Hematopoietic multipotent progenitor cell treated with erythropoietin and hydrocortisone succinate and interleukin-3 and kit ligand, for 17 days (in vitro differentiated cells): ENCODE data around the gene C1R.
A peak's percentile ranks its signal among the peaks of the same experiment; 100 is the strongest.

Experiments
- DNase-seq: peaks from one replicate; pipeline ENCODE4 v3.0.0-alpha.2; 2015; ENCODE audit warnings: low spot score

The C1R gene

GRCh38 chr12:7099290-7099996 is 7.2 kb upstream of the C1R start:
- DNase-seq, result no peak

DNA sequence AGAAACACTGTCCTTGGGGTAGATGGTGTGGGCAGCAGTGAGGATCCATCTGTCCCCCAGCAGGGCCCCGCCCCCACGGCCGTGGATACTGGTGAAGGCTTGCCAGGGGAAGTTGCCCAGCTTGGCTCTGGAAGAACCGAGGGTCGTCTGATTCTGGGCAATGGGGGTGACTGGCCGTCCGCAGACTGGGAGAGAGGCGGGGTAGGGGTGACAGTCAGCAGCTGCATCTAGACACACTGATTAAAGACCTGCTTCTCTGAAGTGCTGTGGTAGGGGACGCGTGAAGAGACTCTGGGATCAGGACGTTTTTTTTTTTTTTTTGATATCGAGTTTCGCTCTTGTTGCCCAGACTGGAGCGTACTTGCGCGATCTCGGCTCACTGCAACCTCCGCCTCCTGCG is 4.7 kb upstream of the C1R start:
- DNase-seq, result no peak

- no peak for DNase-seq
Measured at GRCh38 chr12:7096006-7096932, 4.0 kb upstream of the C1R start.

- no peak for DNase-seq
Measured at GRCh38 chr12:7093892-7094291, 1.6 kb upstream of the C1R start.

DNA sequence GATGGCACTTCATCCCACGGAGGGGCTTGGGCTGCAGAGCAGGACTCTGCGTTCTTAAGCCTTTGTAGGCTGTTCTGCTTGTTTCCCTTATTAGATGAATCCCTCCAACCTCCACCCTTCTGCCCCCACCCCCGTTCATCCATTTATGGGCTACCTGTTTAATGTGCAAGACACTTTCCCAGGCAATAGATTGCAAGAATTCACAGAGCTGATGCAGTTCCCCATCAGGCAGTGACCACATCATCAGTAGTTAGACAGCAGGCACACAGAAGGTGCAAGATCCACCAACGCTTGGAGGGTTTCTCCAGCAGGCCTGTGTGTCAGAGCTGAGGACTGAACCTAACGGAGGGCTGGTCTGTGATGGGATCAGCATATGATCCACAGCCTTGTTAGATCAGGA is 1.2 kb upstream of the C1R start:
- no peak for DNase-seq

- no peak for DNase-seq
Measured at GRCh38 chr12:7092986-7093460, 778 bp upstream of the C1R start.

GRCh38 chr12:7091660-7092228 is 501 bp downstream of the C1R start:
- no peak for DNase-seq

DNA sequence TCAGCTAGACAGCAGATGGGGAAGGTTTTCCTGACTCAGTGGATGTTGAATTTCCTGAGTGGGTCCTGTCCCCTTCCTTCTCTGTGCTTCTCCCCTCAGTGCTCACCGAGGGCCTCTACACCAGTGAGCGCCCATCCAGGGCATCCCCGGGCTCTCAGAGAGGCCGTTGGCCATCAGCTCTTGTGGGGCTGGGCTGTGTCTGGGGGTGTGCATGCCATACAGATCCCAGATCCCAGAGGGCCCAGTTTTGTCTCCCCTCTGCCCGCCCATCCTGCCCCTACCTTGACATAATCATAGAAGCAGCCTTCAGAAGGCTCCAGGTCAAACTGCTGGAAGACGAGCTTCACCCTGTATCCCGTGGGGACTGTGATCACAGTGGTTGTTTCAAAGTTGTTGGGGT is 1.1 kb downstream of the C1R start:
- DNase-seq, result no peak

- DNase-seq, result no peak
Measured at GRCh38 chr12:7090222-7090998, 1.8 kb downstream of the C1R start.

DNA sequence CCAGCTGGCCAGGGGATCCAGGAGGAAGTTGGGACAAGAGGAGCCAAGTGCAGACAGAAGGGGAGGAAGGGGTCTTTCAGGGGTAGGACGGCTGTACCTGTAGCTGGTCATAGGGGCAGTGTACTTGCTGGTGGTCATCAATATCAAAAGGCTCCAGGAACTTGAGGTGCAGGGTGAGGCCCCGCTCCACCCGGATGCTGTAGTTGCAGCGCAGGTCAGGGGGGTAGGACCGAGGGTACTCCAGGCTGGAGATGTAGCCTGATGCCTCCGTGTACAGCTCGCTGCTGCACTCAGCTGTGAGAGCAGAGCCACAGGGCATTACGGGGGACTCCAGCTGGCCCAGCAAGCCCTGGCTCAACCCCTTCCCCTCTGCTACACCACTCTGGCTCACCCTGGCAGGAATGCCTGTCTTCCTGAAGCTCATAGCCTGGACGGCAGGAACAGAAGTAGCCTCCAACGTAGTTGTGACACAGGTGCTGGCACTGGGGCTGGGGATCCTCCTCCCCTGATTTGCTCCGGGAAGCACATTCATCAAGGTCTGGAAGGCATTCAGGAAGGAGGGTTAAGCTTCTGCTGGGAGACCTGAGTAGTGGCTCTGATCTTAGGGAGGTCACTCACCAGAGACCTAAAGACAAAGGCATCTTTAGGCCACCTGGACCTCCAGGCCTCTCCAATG is 2.9 kb downstream of the C1R start:
- DNase-seq, result no peak

GRCh38 chr12:7083125-7083524 is 9.1 kb downstream of the C1R start:
- no peak for DNase-seq

DNA sequence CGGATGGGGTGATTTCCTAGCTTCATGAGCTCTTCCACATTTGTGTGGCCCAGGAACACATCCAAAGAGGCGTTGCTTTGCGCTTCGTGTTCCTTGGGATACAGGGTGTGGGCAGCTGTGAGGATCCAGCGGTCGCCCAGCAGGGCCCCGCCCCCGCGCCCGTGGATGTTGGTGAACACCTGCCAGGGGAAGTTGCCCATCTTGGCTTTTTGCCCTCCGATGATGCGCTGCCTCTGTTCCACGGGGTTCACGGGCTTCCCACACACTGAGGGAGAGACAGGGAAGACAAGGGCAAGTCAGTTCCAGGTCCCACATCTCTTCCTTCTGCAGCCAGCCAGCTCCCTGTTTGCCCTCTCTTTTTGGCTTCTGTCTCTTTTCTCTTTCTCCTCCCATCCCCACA is 11.2 kb downstream of the C1R start:
- DNase-seq, result no peak

DNA sequence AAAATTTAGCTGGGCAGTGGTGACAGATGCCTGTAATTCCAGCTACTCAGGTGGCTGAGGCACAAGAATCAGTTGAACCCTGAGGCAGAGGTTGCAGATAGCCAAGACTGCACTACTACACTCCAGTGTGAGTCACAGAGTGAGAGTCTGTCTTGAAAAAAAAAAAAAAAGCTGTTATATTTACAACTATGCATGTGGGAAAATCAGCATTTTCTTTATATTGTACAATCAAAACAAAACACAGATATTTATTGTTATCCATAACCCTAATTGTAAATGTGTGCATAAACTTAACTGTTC is 12.5 kb downstream of the C1R start:
- no peak for DNase-seq

- no peak for DNase-seq
Measured at GRCh38 chr12:7078163-7078562, 14.1 kb downstream of the C1R start.

DNA sequence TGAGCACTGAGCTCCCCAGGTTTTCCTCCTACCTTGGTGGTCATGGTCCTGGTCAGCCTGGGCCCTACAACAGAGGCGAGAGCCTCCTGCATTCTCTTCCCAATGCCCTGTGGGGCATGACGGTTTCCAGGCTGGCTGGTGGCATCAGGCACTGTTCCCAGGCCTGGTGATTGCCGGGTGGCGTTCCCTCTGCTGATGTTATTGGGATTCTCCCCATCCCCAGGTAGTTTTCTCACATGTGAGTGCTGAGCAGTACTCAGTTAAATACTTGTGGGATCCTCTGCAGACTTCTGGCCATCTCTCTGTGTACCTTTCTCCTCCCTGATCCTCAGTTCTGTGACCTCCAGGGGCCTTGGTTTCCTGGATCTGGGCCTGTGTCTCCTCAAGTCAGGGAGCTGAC is 15.8 kb downstream of the C1R start:
- no peak for DNase-seq

- no peak for DNase-seq
Measured at GRCh38 chr12:7075939-7076338, 16.3 kb downstream of the C1R start.

DNA sequence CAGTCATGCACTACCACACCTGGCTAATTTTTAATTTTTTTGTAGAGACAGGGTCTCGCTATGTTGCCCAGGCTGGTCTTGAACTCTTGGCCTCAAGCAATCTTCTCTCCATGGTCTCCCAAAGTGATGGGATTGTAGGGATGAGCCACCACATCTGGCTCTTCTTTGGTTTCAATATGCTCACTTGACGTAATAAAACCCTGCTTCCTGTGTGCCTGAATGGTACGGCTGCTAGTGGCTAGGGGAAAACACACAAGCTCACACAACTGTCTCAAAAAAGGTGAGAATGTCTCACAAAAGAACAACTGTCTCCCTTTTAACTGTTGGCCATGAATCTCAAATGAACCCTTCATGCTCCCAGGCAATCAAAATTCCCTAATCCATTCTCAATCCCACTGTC is 16.7 kb downstream of the C1R start:
- no peak for DNase-seq

- DNase-seq, result no peak
Measured at GRCh38 chr12:7073946-7074345, 18.3 kb downstream of the C1R start.

DNA sequence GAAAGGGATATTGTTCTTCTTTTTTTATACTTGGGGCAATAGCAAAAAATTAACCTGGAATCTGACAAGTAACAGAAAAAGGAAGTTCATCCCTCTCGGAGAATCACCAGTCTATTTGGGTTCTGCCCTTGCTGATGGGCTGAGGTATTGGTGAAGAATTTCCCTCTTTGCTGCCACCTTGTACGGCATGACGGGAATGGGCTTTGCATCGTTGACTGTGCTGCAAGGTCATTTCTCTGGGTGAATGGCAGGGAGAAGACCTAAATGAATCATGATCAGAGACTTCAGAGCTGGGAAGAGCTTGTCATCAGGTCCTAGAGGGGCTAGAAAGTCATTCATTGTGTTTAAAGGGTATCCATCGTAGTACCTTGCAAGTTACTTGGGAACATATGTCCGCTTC is 19.7 kb downstream of the C1R start:
- DNase-seq, result no peak

DNA sequence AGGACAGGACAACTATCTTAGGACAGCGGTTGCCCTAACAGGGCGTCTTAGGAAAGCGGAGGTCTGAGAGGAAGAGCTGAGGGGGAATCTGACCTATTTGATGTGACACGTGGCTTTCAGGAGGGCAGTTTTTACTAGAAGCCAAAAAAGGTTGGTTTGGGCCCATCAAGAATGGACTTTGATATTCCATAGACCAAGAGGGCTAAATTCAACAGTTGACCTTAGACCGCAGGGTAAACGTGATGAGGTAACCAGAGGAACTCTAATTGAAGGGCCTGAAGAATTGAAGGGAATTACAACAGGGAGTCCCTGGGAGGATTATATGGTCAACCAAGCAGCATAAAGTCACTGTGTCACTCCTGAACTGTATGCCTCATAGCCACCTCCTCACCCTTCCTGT is 20.2 kb downstream of the C1R start:
- no peak for DNase-seq

DNA sequence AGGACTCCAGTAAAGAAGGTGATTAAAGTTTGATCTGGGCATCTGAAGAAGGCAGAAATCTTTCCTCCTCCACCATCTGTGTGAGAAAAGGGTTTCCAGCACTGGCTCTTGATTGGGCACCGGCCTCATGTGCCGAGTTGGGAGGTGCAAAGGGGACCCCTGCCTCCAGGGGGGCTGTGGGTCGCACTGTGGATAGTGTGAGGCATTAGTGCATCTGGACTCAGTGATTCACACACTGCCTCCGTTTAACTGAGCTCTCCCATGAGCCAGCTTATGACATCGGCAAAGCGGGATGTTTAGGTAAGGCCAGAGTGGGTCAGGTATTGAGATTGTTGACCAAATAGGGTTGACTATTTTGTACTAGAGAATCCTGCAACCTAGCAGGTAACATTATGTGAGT is 22.9 kb downstream of the C1R start:
- DNase-seq, result no peak

GRCh38 chr12:7068994-7069346 is 23.3 kb downstream of the C1R start:
- DNase-seq, result peak; percentile 26
